ENCODE measurements around the gene MBD2. TPM values are rescaled to one million over a fixed set of nuclear protein-coding genes. Genes with fewer than 3 reads are reported as not detected.

MBD2 gene
- total and polyA plus RNA-seq, 2 donors (not counting 1 experiment from before 2014, with no cell fraction given), result 53.0 to 134 TPM

DNA sequence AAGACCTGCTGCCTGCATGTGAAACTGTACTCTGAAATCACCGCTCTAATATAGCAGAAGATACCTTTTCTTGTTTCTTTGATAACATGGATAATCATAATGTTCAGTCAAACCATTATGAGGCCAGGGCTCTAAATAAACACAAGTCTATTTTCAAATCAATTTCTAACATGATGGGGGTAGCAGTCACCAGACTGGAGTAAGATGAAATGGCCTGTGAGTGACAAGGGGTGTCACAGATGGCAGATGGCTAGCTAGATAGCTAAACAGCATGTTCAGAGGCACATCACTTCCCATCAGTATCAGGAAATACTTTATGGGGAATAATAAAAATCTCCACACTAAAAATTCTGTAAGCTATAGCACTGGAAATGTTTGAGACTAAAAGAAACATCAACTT lies 14.0 kb downstream of the MBD2 start:
- Histone ChIP-seq H3K4me3 (ENCODE audit: control extremely low read depth in 1 of 5, extremely low read depth in 1 of 5, insufficient read depth in 1 of 5, low read depth in 2 of 5, low read length in 4 of 5) (no peak overlapping the region), H3K4me1 (ENCODE audit: control insufficient read depth in 2 of 2, insufficient read depth in 2 of 2, low read length in 2 of 2) (peaks cover 30% of the 10 kb centered on the region in 2 donors), H2AFZ (ENCODE audit: insufficient read depth, low read depth, low read length, poor library complexity, severe bottlenecking) (no peak overlapping the region), H3K27me3 (replicated peaks in 1 of 4; ENCODE audit: control extremely low read depth in 1 of 4, control insufficient read depth in 3 of 4, insufficient read depth in 4 of 4, low read length in 3 of 4) (no peaks in the 10 kb centered on the region), H3K9ac (ENCODE audit: low read length) (no peak overlapping the region), H3K36me3 (replicated peaks in 1 of 2; ENCODE audit: control extremely low read depth in 1 of 2, control insufficient read depth in 1 of 2, extremely low read depth in 1 of 2, insufficient read depth in 2 of 2, low read length in 1 of 2) (peaks cover 2% of the 10 kb centered on the region in 2 experiments), H3K9me3 (ENCODE audit: control extremely low read depth in 1 of 3, control insufficient read depth in 2 of 3, insufficient read depth in 1 of 3, low read length in 2 of 3) (no peaks in the 10 kb centered on the region), H3K4me2 (replicated peaks; ENCODE audit: low read depth, low read length, poor library complexity, severe bottlenecking) (peak overlapping the region; percentile 38), H4K20me1 (ENCODE audit: control insufficient read depth, insufficient read depth, low read length, poor library complexity, severe bottlenecking) (peaks cover 61% of the 10 kb centered on the region), H3K27ac (ENCODE audit: low read length in 2 of 2) (peak overlapping the region; percentile 30 to 47), H3K79me2 (ENCODE audit: control insufficient read depth, insufficient read depth, low read length) (peaks cover 98% of the 10 kb centered on the region)
- CTCF ChIA-PET, result interaction anchor here (1.5 to 2.8 kb wide), 3 partner anchors 10 to 60 kb away, joined by 5 to 14 read pairs (median 8); no protein-coding TSS in a partner anchor
- Mint-ChIP-seq H3K4me3 (peak overlapping the region; percentile 27), H3K4me1 (peaks cover 58% of the 10 kb centered on the region), H3K27me3 (no peaks in the 10 kb centered on the region), H3K9me3 (ENCODE audit: insufficient read depth) (no peaks in the 10 kb centered on the region), H3K27ac (peak overlapping the region; percentile 57)
- POLR2A ChIA-PET, result interaction anchor here (1.0 kb wide), 1 partner anchor 12 kb away, joined by 3 read pairs; no protein-coding TSS in a partner anchor
- ATAC-seq (ENCODE audit: low read depth) (peak; percentile 10), DNase-seq (peak; percentile 12)
- no peak for TF ChIP-seq EZH2 (IDR thresholded peaks at IDR 0.05; ENCODE audit: borderline replicate concordance, insufficient read depth, low read depth, low read length, poor library complexity, severe bottlenecking)
- TF ChIP-seq, protein P1, sequence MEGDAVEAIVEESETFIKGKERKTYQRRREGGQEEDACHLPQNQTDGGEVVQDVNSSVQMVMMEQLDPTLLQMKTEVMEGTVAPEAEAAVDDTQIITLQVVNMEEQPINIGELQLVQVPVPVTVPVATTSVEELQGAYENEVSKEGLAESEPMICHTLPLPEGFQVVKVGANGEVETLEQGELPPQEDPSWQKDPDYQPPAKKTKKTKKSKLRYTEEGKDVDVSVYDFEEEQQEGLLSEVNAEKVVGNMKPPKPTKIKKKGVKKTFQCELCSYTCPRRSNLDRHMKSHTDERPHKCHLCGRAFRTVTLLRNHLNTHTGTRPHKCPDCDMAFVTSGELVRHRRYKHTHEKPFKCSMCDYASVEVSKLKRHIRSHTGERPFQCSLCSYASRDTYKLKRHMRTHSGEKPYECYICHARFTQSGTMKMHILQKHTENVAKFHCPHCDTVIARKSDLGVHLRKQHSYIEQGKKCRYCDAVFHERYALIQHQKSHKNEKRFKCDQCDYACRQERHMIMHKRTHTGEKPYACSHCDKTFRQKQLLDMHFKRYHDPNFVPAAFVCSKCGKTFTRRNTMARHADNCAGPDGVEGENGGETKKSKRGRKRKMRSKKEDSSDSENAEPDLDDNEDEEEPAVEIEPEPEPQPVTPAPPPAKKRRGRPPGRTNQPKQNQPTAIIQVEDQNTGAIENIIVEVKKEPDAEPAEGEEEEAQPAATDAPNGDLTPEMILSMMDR (IDR thresholded peaks at IDR 0.05), result no peak
- intact Hi-C loops (cut with micrococcal nuclease), result no loop called here
- WGBS (ENCODE audit: insufficient coverage), result no CpG with 5 or more reads among the region's 1 CpG

DNA sequence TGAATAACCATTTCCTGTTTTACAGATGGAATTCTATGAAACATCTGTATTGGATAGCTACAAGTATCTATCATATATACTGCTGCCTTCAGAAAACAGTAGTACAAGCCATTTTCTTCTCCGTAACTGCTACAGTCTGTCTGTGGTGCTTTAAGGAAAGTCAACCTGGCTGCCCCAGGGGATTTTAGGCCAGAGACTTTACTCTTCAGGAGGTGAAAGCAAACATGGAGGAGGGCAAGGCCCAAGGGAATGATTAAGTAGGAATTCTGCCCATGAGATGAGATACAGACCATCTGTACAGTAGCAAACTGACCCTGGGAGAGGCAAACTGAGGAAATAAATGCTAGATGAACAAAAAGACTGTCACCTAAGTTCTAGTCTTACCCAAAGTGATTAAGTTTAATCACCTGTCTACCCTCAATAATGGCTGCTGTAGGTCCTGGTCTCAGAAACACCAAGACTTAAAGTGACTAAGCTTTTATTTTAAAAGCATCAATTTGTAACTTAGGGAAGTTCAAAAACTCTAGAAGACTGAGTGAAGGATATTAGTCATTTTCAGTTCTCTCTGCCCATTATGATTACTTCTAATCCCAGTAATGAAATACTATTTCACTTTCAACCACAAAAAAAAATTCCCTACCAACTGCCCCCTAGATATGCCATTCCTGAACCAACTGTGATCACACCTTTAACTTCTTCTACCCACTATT lies 14.8 kb downstream of the MBD2 start:
- ATAC-seq (ENCODE audit: low read depth), result peak; percentile 43

More for the DNA sequence above, 14.8 kb downstream of the MBD2 start:
- intact Hi-C loops (cut with micrococcal nuclease), result no loop called here
- ChIA-PET POLR2A (interaction anchor here (0.7 kb wide), 1 partner anchor 41 kb away, joined by 8 read pairs; no protein-coding TSS in a partner anchor), CTCF (interaction anchor here (1.5 to 2.8 kb wide), 3 partner anchors 13 to 61 kb away, joined by 3 to 14 read pairs (median 5); partner anchors contain the start of gene MBD2)
- Mint-ChIP-seq H3K27ac (peak overlapping the region; percentile 69), H3K4me1 (peaks cover 56% of the 10 kb centered on the region), H3K4me3 (peak overlapping the region; percentile 63), H3K9me3 (ENCODE audit: insufficient read depth) (no peaks in the 10 kb centered on the region), H3K27me3 (no peaks in the 10 kb centered on the region)
- Histone ChIP-seq H3K79me2 (ENCODE audit: control insufficient read depth, insufficient read depth, low read length) (peaks cover 98% of the 10 kb centered on the region), H2AFZ (ENCODE audit: insufficient read depth, low read depth, low read length, poor library complexity, severe bottlenecking) (no peak overlapping the region), H3K4me3 (ENCODE audit: control extremely low read depth in 1 of 5, extremely low read depth in 1 of 5, insufficient read depth in 1 of 5, low read depth in 2 of 5, low read length in 4 of 5) (no peak overlapping the region), H3K4me1 (ENCODE audit: control insufficient read depth in 2 of 2, insufficient read depth in 2 of 2, low read length in 2 of 2) (peaks cover 25 to 30% of the 10 kb centered on the region in 2 donors), H3K4me2 (replicated peaks; ENCODE audit: low read depth, low read length, poor library complexity, severe bottlenecking) (peak overlapping the region; percentile 38), H3K9ac (ENCODE audit: low read length) (peak overlapping the region; percentile 1), H4K20me1 (ENCODE audit: control insufficient read depth, insufficient read depth, low read length, poor library complexity, severe bottlenecking) (peaks cover 63% of the 10 kb centered on the region), H3K27me3 (replicated peaks in 1 of 4; ENCODE audit: control extremely low read depth in 1 of 4, control insufficient read depth in 3 of 4, insufficient read depth in 4 of 4, low read length in 3 of 4) (no peaks in the 10 kb centered on the region), H3K27ac (ENCODE audit: low read length in 2 of 2) (peak overlapping the region in 1 of 2 donors; percentile 47), H3K36me3 (replicated peaks in 1 of 2; ENCODE audit: control extremely low read depth in 1 of 2, control insufficient read depth in 1 of 2, extremely low read depth in 1 of 2, insufficient read depth in 2 of 2, low read length in 1 of 2) (peaks cover 0 to 3% of the 10 kb centered on the region in 2 experiments), H3K9me3 (ENCODE audit: control extremely low read depth in 1 of 3, control insufficient read depth in 2 of 3, insufficient read depth in 1 of 3, low read length in 2 of 3) (no peaks in the 10 kb centered on the region)
- no CpG with 5 or more reads among the region's 1 CpG for WGBS (ENCODE audit: insufficient coverage)
- TF ChIP-seq, protein P1 (IDR thresholded peaks at IDR 0.05), result no peak
- peak; percentile 18 for DNase-seq
